ENCODE results near the gene OR10A3.

- no peak for TF ChIP-seq CTCF (IDR thresholded peaks at IDR 0.05)
- no peak for TF ChIP-seq POLR2A (IDR thresholded peaks at IDR 0.05)
Observed at GRCh38 chr11:7941146-7941545, 362 bp downstream of the OR10A3 start.
